ENCODE results near the gene SLC2A6. TPM values are rescaled to one million over a fixed set of nuclear protein-coding genes. Genes with fewer than 3 reads are reported as not detected.
A peak's percentile ranks its signal among the peaks of the same experiment; 100 is the strongest.

Gene SLC2A6
- polyA plus RNA-seq, 2 donors = 0.69 TPM

GRCh38 chr9:133477992-133478850 is 678 bp downstream of the SLC2A6 start:
- Histone ChIP-seq H3K36me3 (ENCODE audit: control insufficient read depth in 2 of 2, insufficient read depth in 2 of 2, low read length in 1 of 2) (no peaks in the 10 kb centered on the region), H3K4me1 (ENCODE audit: control insufficient read depth in 2 of 2, insufficient read depth in 2 of 2, low read length in 1 of 2) (peaks cover 0 to 5% of the 10 kb centered on the region in 2 donors), H3K27me3 (ENCODE audit: control insufficient read depth in 1 of 2, insufficient read depth in 2 of 2, low read length in 2 of 2) (no peaks in the 10 kb centered on the region), H3K9me3 (ENCODE audit: control insufficient read depth in 2 of 2, insufficient read depth in 1 of 2, low read depth in 1 of 2, low read length in 1 of 2) (no peaks in the 10 kb centered on the region), H3K4me3 (ENCODE audit: low read depth in 1 of 2, low read length in 2 of 2) (peak overlapping the region; percentile 43 to 51), H3K27ac (ENCODE audit: low read depth in 2 of 2, low read length in 1 of 2) (peak overlapping the region in 1 of 2 donors; percentile 27)
- 32 to 34% methylated on average over 17 of the region's 17 CpGs for WGBS, 2 donors

GRCh38 chr9:133477461-133477860 is 1.4 kb downstream of the SLC2A6 start:
- WGBS, 2 donors = 83 to 86% methylated on average over 4 of the region's 4 CpGs
- Histone ChIP-seq H3K36me3 (ENCODE audit: control insufficient read depth in 2 of 2, insufficient read depth in 2 of 2, low read length in 1 of 2) (no peaks in the 10 kb centered on the region), H3K4me1 (ENCODE audit: control insufficient read depth in 2 of 2, insufficient read depth in 2 of 2, low read length in 1 of 2) (peaks cover 0 to 5% of the 10 kb centered on the region in 2 donors), H3K27ac (ENCODE audit: low read depth in 2 of 2, low read length in 1 of 2) (no peak overlapping the region), H3K9me3 (ENCODE audit: control insufficient read depth in 2 of 2, insufficient read depth in 1 of 2, low read depth in 1 of 2, low read length in 1 of 2) (no peaks in the 10 kb centered on the region), H3K4me3 (ENCODE audit: low read depth in 1 of 2, low read length in 2 of 2) (no peak overlapping the region), H3K27me3 (ENCODE audit: control insufficient read depth in 1 of 2, insufficient read depth in 2 of 2, low read length in 2 of 2) (no peaks in the 10 kb centered on the region)

- H3K4me1 ChIP-seq (ENCODE audit: control insufficient read depth in 2 of 2, insufficient read depth in 2 of 2, low read length in 1 of 2) = peaks cover 0 to 5% of the 10 kb centered on the region in 2 donors
- no peak overlapping the region for H3K4me3 ChIP-seq (ENCODE audit: low read depth in 1 of 2, low read length in 2 of 2)
- H3K27me3 ChIP-seq (ENCODE audit: control insufficient read depth in 1 of 2, insufficient read depth in 2 of 2, low read length in 2 of 2) = no peaks in the 10 kb centered on the region
- H3K9me3 ChIP-seq (ENCODE audit: control insufficient read depth in 2 of 2, insufficient read depth in 1 of 2, low read depth in 1 of 2, low read length in 1 of 2) = no peaks in the 10 kb centered on the region
- 93 to 94% methylated on average over 20 to 21 of the region's 21 CpGs for WGBS, 2 donors
- H3K36me3 ChIP-seq (ENCODE audit: control insufficient read depth in 2 of 2, insufficient read depth in 2 of 2, low read length in 1 of 2) = no peaks in the 10 kb centered on the region
- no peak overlapping the region for H3K27ac ChIP-seq (ENCODE audit: low read depth in 2 of 2, low read length in 1 of 2)
These were observed 2.0 kb downstream of the SLC2A6 start for GRCh38 chr9:133476941-133477340.

GRCh38 chr9:133476036-133476931 is 2.6 kb downstream of the SLC2A6 start:
- WGBS, 2 donors = 79 to 86% methylated on average over 27 of the region's 27 CpGs
- H3K4me3 ChIP-seq (ENCODE audit: low read depth in 1 of 2, low read length in 2 of 2) = no peak overlapping the region
- no peak overlapping the region for H3K27ac ChIP-seq (ENCODE audit: low read depth in 2 of 2, low read length in 1 of 2)

GRCh38 chr9:133475292-133476012 is 3.4 kb downstream of the SLC2A6 start:
- Histone ChIP-seq H3K27me3 (ENCODE audit: control insufficient read depth in 1 of 2, insufficient read depth in 2 of 2, low read length in 2 of 2) (no peaks in the 10 kb centered on the region), H3K9me3 (ENCODE audit: control insufficient read depth in 2 of 2, insufficient read depth in 1 of 2, low read depth in 1 of 2, low read length in 1 of 2) (no peaks in the 10 kb centered on the region), H3K27ac (ENCODE audit: low read depth in 2 of 2, low read length in 1 of 2) (no peak overlapping the region), H3K36me3 (ENCODE audit: control insufficient read depth in 2 of 2, insufficient read depth in 2 of 2, low read length in 1 of 2) (no peaks in the 10 kb centered on the region), H3K4me3 (ENCODE audit: low read depth in 1 of 2, low read length in 2 of 2) (no peak overlapping the region), H3K4me1 (ENCODE audit: control insufficient read depth in 2 of 2, insufficient read depth in 2 of 2, low read length in 1 of 2) (peaks cover 0 to 5% of the 10 kb centered on the region in 2 donors)
- WGBS, 2 donors = 86 to 90% methylated on average over 27 of the region's 27 CpGs

More at GRCh38 chr9:133476036-133476931, 2.6 kb downstream of the SLC2A6 start:
- Histone ChIP-seq H3K4me1 (ENCODE audit: control insufficient read depth in 2 of 2, insufficient read depth in 2 of 2, low read length in 1 of 2) (peaks cover 0 to 5% of the 10 kb centered on the region in 2 donors), H3K9me3 (ENCODE audit: control insufficient read depth in 2 of 2, insufficient read depth in 1 of 2, low read depth in 1 of 2, low read length in 1 of 2) (no peaks in the 10 kb centered on the region), H3K27me3 (ENCODE audit: control insufficient read depth in 1 of 2, insufficient read depth in 2 of 2, low read length in 2 of 2) (no peaks in the 10 kb centered on the region), H3K36me3 (ENCODE audit: control insufficient read depth in 2 of 2, insufficient read depth in 2 of 2, low read length in 1 of 2) (no peaks in the 10 kb centered on the region)

GRCh38 chr9:133474853-133475252 is 4.0 kb downstream of the SLC2A6 start:
- Histone ChIP-seq H3K9me3 (ENCODE audit: control insufficient read depth in 2 of 2, insufficient read depth in 1 of 2, low read depth in 1 of 2, low read length in 1 of 2) (no peaks in the 10 kb centered on the region), H3K4me3 (ENCODE audit: low read depth in 1 of 2, low read length in 2 of 2) (no peak overlapping the region), H3K36me3 (ENCODE audit: control insufficient read depth in 2 of 2, insufficient read depth in 2 of 2, low read length in 1 of 2) (no peaks in the 10 kb centered on the region), H3K27ac (ENCODE audit: low read depth in 2 of 2, low read length in 1 of 2) (no peak overlapping the region), H3K4me1 (ENCODE audit: control insufficient read depth in 2 of 2, insufficient read depth in 2 of 2, low read length in 1 of 2) (peaks cover 0 to 5% of the 10 kb centered on the region in 2 donors), H3K27me3 (ENCODE audit: control insufficient read depth in 1 of 2, insufficient read depth in 2 of 2, low read length in 2 of 2) (no peaks in the 10 kb centered on the region)
- WGBS, 2 donors = 79 to 80% methylated on average over 20 of the region's 20 CpGs

- 59 to 62% methylated on average over 5 of the region's 5 CpGs for WGBS, 2 donors
- Histone ChIP-seq H3K27me3 (ENCODE audit: control insufficient read depth in 1 of 2, insufficient read depth in 2 of 2, low read length in 2 of 2) (no peaks in the 10 kb centered on the region), H3K9me3 (ENCODE audit: control insufficient read depth in 2 of 2, insufficient read depth in 1 of 2, low read depth in 1 of 2, low read length in 1 of 2) (no peaks in the 10 kb centered on the region), H3K36me3 (ENCODE audit: control insufficient read depth in 2 of 2, insufficient read depth in 2 of 2, low read length in 1 of 2) (no peaks in the 10 kb centered on the region), H3K27ac (ENCODE audit: low read depth in 2 of 2, low read length in 1 of 2) (no peak overlapping the region), H3K4me1 (ENCODE audit: control insufficient read depth in 2 of 2, insufficient read depth in 2 of 2, low read length in 1 of 2) (peaks cover 0 to under 1% of the 10 kb centered on the region in 2 donors), H3K4me3 (ENCODE audit: low read depth in 1 of 2, low read length in 2 of 2) (no peak overlapping the region)
These were observed 4.7 kb downstream of the SLC2A6 start for GRCh38 chr9:133474215-133474614.

- H3K4me3 ChIP-seq (ENCODE audit: low read depth in 1 of 2, low read length in 2 of 2) = no peak overlapping the region
- 87 to 90% methylated on average over 20 of the region's 20 CpGs for WGBS, 2 donors
- H3K36me3 ChIP-seq (ENCODE audit: control insufficient read depth in 2 of 2, insufficient read depth in 2 of 2, low read length in 1 of 2) = no peaks in the 10 kb centered on the region
- no peaks in the 10 kb centered on the region for H3K9me3 ChIP-seq (ENCODE audit: control insufficient read depth in 2 of 2, insufficient read depth in 1 of 2, low read depth in 1 of 2, low read length in 1 of 2)
- H3K27me3 ChIP-seq (ENCODE audit: control insufficient read depth in 1 of 2, insufficient read depth in 2 of 2, low read length in 2 of 2) = no peaks in the 10 kb centered on the region
- H3K4me1 ChIP-seq (ENCODE audit: control insufficient read depth in 2 of 2, insufficient read depth in 2 of 2, low read length in 1 of 2) = no peaks in the 10 kb centered on the region
- no peak overlapping the region for H3K27ac ChIP-seq (ENCODE audit: low read depth in 2 of 2, low read length in 1 of 2)
These were observed 5.2 kb downstream of the SLC2A6 start for GRCh38 chr9:133473743-133474142.

- Histone ChIP-seq H3K9me3 (ENCODE audit: control insufficient read depth in 2 of 2, insufficient read depth in 1 of 2, low read depth in 1 of 2, low read length in 1 of 2) (no peaks in the 10 kb centered on the region), H3K27ac (ENCODE audit: low read depth in 2 of 2, low read length in 1 of 2) (no peak overlapping the region), H3K4me1 (ENCODE audit: control insufficient read depth in 2 of 2, insufficient read depth in 2 of 2, low read length in 1 of 2) (no peaks in the 10 kb centered on the region), H3K36me3 (ENCODE audit: control insufficient read depth in 2 of 2, insufficient read depth in 2 of 2, low read length in 1 of 2) (peaks cover 0 to 7% of the 10 kb centered on the region in 2 donors), H3K4me3 (ENCODE audit: low read depth in 1 of 2, low read length in 2 of 2) (no peak overlapping the region), H3K27me3 (ENCODE audit: control insufficient read depth in 1 of 2, insufficient read depth in 2 of 2, low read length in 2 of 2) (no peaks in the 10 kb centered on the region)
- WGBS, 2 donors = 60 to 63% methylated on average over 19 of the region's 19 CpGs
These were observed 6.0 kb downstream of the SLC2A6 start for GRCh38 chr9:133472753-133473378.
